Measurements from ENCODE around the gene SLC22A23. TPM values are rescaled to one million over a fixed set of nuclear protein-coding genes. Genes with fewer than 3 reads are reported as not detected.

Gene SLC22A23
- total RNA-seq, 1 donor from 2014 or later, result 4.0 TPM

DNA sequence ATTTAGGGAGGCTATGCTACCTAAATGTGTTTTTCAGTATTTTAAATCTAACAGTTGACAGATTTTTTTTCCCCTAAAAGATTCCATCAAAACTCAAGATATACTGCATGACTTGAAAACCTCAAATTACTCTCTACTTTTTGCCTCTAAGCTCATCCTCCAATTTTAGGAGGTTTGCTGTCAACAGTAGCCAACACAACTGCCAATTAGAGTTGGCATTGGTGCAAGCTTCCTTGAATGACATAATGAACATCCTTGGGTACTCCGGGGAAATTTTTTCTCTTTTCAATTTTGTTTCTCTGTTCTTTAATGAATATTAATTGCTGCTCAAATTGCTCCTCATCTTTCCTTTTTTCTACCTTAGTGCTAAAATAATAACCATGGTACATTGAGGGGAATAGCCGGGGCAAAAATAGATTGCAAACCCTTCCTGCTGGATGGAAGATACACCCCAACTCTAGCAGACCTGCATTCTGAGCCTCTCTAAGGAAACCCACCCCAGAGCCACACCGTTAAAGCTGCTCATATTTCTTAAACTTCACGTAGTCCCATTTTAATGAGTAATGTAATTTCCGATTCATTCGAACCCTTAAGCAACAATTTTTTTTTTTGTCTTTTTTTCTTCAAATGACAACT lies 34.3 kb downstream of the SLC22A23 start:
- no peak for DNase-seq (ENCODE audit: low read depth, low spot score)

DNA sequence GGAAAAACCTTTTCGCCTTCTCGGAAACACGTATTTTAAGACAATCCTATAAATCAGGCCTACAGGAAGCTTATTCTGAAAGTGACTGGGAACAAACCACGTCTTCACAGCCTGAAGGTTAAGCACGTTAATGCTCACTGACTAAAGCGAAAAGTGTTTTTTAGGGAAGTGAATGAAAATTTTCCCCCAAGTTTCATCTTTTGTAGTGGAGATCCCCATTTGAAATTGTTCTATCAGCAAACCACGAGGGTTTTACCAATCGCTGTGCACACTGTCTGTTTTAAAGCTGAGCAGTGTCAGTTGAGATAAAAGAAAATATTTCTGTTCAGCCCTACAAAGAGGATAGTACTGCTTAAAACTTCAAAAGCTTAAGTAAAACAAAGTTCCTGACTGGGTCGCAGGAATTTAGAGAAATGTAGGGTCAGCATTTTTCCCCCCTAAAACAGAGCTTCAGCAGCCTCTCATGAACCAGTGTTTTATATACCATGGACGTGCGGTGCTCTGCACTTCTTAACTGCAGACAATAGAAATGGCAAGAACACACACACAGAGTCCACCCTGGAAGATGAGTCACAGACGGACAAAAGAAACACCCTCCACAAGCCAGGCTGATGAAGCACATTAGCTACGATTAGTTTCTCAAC lies 34.9 kb downstream of the SLC22A23 start:
- DNase-seq (ENCODE audit: low read depth, low spot score), result no peak

DNA sequence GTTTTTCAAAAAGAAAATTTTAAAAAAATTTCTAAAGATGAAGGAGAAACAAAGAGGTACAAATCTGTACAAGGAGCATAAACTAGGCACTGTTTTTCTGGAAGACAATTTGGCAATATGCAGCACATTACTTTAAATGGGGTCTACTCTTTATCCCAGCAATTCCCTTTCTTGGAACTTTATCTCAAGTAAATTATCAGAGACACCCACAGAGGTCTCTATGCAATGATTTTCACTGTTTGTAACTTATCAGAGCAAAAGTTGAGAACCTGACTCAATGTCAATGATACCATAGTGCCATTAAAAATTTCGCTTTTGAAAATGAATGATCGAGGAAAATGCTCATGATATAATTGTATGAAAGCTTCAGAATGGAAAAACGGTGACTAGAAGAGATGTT lies 35.7 kb downstream of the SLC22A23 start:
- DNase-seq (ENCODE audit: low read depth, low spot score), result no peak

DNA sequence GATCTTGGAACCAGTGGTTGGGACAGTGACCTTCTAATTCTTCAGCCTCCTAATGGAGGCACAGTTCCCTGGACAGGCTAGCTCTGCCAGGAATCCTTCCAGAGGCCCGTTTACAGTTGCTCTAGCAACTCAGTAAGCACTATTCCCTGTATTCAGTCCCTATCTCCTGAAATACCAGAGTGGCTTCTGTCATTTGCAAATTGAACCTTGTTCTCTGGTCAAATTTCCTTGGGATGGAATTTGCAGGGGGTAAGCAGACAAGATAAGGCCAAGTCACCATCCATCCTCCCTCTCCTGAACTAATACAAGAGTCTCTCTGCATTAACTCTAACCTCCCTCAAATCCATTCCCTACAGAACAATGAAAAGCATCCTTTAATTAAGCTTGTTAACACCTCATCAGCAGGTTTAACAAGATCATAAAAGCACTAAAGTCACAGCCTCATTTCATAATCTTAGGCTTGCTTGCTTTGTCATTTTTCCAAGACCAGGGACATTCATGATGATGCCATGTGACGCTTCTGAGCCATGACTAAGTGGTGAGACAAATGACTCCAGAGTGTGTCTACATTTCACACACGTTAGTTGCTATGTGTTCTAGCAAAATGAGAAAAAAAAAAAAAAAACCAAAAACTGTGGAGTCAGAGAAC lies 37.1 kb downstream of the SLC22A23 start:
- DNase-seq (ENCODE audit: low read depth, low spot score), result no peak

DNA sequence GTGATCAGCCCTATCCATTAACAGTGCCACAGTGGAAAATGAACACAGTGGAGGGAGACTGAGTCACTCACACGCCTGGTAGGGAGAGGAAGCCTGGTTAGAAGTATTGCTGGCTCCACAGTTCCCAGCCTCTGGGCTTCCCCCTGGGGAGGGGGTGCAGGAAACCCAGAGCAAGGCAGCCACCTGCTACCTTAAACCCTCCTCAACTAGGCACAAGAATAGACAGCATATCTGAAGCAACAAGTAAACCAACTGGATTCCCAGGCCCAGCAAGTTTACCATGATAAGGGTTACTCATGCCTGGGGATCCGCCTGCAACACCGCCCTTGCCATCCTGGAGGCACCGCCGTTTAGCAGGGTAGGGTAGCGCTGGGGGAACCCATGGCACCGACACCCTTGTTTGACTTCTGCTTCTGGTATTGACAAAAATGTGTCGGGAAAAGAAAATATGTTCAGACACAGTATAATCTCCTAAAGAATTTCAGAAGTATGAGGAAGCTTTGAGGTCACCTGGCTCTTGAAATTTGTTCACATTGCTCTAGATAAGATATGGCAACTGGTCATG lies 38.3 kb downstream of the SLC22A23 start:
- DNase-seq (ENCODE audit: low read depth, low spot score), result no peak

DNA sequence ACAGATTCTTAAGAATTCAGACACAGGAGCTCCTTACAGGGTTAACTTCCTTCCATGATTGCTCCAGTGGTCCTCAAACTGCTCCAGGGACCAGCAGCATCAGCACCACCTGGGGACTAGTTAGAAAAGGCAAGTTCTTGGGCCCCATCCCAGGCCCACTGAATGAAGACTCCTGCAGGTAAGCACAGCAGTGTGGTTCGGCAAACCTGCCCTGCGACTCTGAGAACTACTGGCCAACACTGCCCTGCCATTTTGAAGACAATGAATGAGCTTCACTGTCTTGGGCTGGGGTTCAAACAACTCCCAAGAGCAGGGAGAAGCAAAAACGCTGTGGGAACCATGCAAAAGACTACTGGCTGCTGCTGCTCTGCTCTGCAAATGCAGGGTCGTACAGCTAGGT lies 39.4 kb downstream of the SLC22A23 start:
- no peak for DNase-seq (ENCODE audit: low read depth, low spot score)

DNA sequence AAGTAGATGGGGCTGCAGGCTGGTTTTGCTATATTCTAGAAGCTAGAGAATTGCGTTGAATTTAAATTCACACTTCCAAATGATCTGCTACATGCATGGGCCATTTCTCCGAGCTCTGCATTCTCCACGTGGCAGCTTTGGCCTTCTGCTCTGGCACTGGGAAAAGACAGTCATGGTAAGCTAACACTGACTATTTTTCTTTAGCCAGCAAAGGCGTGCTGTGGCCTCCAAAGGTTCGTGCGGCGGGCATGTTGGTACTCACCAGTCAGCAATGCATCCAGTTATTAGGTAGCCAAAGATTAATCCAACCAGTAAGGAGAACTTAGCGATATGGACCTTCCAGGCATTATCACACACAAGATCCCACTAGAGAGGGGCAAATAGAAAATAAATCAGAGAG lies 41.4 kb downstream of the SLC22A23 start:
- DNase-seq (ENCODE audit: low read depth, low spot score), result no peak

DNA sequence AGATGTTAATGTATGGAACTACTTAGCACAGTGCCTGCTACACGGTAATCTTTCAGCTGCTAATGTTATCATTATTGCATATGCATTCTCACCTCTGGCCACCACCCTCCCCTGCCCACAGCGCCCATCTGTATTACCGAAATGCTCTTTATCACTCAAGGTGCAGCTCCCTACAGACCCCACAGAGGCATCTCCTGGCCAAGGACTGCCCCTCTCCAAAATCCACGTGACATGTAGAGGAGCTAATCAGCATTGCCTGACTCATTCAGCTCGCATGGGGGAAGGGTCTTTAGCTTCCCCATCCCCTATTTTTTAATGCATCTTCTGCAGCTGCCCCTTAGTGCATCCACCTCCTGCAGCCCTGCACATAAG lies 41.8 kb downstream of the SLC22A23 start:
- DNase-seq (ENCODE audit: low read depth, low spot score), result no peak

DNA sequence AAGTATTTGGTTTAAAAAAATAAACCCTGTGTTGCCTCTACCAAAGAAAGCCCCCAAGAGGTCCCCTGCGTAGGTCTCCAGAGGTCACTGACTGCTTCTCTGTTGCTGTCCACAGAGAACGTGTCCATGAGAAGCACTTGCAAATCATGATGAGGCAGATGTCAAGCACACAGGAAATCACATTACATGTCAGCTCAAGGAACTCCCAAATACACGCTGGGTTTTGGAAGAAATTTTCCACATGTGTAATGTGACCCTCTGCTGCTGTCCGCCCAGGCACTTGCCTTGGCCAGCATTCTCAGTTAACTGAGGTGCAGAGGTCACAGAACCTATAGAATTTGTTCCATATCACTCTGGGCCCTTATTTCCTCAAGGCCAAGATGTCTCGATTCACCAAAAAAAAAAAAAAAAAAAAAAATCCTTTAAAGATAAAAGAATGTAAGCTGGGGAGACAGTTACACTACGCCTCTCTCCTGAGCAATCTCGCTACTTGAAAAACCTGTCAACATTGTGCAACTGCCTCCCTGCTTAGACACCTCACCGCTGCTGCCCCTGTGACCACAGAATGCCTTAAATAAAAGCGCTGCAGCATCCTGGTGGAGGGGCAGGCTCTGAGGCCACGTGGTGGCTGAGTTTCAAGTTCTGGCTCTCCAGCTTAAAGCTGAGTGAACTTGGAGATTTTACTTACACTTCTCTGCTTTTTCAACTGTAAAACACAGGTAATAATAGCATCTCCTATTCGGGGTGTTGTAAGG lies 42.3 kb downstream of the SLC22A23 start:
- no peak for DNase-seq (ENCODE audit: low read depth, low spot score)

DNA sequence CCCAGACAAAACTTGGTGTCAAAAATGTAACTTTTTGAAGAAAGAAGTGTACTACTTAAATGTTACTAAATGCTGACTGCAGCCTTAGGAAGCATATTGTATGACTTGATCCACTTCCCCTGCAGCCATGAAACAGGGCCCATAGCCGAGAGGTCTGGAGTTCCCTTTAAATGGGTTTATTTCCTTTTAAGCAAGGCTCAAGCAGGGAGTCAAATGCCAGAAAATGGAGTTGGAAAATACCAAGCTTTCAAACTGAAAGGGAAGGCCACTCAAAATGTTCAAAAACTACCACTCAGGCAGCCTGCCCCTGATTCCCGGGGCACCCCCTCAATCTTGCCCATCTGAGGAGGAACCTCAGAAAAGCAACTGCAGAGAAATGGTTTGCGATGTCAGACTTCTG lies 43.3 kb downstream of the SLC22A23 start:
- no peak for DNase-seq (ENCODE audit: low read depth, low spot score)

DNA sequence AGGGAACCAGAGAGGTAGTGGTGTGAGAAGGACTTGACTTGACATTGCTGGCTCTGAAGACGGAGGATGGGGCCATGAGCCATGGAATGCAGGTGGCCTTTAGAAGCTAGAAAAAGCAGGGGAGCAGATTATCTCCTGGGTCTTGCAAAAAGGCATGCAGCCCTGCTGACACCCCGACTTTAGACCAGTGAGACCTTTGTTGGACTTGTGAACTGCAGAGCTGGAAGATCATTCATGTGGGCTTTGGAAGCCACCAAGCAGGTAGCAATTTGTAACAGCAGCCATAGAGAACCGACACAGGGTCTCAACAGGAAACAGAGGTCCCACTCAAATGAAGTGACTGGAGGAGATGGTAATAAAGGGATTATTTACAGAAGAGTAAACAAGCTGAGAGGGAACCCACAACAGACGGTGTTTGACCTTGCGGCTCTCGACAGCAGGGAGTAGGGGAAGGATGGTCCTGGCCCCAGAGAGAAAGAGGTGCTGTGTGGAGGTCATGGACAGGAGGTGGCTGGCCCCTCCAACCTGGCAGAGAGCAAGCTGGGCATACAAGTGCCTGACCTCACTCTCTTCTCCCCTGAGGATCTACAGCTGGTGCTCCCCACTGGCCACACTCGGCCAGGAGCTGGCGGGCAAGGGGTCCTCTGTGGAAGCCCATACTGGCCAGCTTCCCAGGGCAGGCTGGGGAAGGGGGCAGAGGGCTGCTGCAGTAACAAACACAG lies 43.9 kb downstream of the SLC22A23 start:
- DNase-seq (ENCODE audit: low read depth, low spot score), result no peak

DNA sequence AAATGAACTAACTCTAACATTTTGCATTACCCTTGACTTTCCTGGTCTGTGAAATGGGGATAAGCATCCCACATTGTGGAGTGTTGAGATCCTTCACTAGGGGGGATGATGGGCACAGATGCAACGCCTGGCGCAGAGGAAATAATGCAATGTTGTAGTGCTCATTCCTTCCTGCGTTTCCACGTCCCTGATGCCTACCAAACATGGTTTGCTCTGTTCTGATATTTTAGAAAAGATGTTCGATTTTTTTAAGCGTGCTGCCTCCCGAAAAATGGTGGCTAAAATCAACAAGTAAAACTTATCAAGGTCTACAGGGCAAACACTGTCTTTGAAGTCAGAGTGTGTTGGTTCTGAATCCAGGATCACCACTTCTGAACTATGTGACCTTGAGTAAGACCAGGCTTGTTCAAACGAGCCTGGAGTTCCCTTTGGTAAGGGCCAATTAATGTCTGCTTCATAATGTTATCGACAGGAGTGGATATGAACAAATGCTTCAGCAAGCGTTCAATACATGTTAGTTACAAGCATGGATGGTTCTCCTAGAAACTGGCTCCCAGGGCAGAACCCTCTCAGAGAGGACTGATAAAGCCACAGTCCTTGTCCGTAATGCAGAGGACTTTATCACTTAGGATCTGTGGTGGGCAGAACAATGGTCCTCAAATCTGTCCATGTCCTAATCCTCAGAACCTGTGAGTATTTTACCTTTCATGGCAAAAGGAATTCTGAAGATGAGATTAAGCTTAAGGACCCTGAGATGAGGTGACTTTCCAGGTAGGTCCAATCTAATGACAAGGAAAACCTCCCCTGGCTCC lies 44.7 kb downstream of the SLC22A23 start:
- no peak for DNase-seq (ENCODE audit: low read depth, low spot score)

DNA sequence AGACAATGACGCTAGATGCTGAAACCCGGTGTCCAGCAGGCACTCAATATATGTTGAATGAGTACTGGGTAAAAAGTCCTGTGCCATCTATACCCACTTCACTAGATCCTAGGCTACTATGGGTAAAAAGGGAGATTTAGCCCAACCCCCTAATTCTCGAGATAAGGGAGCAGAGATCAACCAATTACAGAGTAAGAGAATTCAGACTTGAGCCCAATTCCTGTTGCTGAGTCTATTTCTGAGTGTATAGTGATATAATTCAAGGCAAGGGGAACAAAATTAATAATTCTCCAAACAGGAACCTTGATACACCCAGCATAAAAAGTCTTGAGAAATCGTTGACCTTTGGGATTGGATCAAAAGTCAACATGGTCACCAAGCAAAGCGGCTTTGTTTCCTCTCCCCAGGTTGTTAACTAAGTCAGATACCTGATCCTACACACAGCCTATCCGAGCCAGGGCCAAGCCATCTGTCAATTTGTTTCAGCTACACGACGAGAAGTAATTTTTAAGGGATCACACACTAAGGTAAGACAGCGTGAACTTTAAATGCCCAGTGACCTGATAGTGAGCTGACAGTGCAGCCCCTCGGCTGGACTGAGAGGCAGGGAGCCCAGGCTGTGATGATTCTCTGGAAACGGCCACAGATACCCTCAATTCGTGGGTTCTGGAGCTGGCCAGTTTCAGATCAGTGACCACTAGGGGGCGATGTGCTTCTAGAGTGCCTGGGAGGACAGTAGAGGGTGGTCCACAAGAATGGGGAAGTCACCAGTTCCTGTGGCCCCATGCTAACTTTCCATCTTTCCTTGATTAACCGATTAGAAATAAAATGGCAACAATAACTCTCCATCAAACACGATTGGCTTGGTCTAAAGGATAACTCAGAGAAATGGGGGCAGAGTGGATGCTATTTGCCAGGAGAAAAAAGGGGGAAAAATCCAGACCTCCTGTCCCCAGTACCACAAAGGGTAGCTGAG lies 46.2 kb downstream of the SLC22A23 start:
- DNase-seq (ENCODE audit: low read depth, low spot score), result peak; percentile 11

DNA sequence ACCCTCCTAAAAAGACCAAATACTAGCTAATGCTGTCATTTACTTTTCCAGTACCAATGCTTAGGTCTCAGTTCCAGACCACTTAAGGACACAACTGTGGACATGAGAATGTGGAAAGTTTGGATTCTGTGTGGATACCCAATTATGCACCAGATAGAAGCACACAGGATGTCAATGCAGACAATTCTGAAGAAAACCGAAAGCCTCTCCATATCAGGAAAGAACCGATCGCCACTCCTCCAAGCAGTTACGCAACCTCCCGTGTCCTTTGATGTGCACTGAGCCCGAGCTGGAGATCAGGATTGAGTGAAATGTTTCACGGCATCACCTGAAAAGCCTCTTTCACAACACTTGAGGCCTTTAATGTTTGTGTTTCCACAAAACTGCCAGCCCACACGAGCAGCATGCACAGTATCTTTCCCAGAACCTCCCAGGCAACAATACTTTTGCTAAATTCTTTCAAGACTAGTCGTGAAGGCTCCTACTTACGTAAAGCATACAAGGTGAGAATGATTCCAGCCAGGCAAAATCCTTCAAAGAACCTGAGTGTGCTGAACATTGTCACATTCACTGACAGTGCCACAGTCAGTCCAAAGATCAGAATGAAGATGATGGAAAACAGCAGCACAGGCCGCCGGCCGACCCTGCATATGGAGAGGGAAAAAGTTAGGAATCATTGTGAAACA lies 47.0 kb downstream of the SLC22A23 start:
- DNase-seq (ENCODE audit: low read depth, low spot score), result no peak

DNA sequence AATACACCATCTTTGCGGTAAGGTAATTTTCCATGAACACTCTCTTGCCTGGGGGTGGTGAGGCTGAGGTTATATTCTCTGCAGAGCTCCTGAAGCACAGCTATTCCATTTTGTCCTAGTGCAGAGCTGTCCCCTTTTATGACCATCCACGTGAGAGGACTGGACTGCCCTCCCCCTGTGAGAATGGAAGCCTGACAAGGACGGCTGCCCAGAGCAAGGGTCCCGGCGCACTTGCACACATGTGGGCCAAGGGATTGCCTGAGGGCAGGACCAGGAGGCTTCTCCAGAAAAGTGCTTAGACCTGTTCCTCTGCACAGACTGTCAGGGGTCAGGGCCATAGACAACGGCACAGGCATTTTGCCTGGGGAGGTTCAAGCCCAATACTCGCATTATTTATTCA lies 48.2 kb downstream of the SLC22A23 start:
- no peak for DNase-seq (ENCODE audit: low read depth, low spot score)

DNA sequence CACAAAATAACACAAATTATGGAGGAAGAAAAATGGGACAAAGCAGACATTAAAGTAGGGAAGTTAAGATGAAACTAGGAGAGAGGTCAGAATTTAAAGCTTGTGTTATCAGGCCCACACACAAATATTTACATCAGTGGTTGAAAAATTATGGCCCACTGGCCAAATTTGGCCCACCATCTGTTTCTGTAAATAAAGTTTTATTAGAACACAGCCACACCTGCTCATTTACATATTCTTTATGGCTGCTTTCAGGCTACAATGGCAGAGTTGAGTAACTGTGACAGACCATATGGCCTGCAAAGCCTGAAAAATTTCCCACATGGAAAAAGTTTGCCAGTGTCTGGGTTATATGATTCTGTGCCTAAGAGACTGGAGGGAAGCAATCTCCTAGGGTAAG lies 49.0 kb downstream of the SLC22A23 start:
- DNase-seq (ENCODE audit: low read depth, low spot score), result no peak

DNA sequence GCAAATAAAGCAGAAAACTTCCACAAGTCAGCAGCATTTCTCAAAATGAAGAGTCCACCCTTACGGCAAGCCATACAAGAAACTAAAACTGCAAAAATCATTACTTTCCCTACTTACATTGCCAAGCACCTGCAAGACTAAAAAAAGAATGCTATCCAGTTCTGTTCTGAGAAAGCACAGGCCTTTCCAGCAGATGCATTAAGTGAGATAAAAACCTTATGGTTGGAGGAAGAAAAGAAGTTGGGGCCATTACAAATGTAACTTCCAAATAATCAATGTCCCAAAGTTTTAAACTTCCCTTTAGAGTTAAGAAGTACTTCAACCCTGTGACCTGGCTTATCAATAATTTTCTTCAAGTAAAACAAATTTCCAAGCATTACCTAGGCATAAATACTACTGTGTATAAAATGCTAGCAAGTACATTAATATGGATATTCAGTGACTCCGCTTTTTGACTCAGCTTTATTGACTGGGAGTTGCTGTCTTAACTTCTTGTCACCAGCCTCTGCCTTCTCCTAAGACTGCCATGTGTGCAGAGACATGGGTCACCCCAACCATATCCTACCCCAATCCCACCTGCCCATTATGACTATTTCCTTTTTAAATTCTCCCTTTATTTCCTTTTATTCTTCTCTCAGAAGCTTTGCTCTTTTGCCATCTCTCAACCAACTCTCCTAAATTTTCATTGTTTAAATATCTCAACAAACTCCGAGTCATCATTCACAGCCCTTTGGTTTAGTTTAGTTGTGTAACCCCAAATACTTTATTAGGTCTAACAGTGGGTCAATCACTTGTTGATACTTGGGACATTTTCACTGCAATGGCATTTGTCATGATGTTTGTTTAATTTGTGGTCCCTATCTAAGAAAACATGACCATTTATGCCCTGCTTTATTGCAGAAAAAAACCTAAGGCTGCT lies 49.7 kb downstream of the SLC22A23 start:
- DNase-seq (ENCODE audit: low read depth, low spot score), result no peak

Data from pulmonary artery endothelial cell (primary cell).